ENCODE data around the gene FAM180A.

DNA sequence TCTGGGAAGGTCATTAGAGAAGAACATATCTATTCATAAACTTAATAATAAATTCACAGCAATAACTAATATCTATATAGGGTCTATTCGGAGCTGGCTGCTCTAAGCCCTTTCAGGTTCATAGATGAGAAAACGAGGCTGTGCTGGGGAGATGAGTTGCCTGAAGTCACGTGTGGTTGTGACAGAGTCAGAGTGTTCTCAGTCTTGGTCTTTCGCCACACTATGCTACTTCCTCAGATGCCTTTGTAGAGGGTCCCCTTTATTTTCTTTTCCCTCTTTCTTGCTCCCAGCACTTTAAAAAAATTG, 43.7 kb upstream of the FAM180A start:
- TF ChIP-seq, protein P1, sequence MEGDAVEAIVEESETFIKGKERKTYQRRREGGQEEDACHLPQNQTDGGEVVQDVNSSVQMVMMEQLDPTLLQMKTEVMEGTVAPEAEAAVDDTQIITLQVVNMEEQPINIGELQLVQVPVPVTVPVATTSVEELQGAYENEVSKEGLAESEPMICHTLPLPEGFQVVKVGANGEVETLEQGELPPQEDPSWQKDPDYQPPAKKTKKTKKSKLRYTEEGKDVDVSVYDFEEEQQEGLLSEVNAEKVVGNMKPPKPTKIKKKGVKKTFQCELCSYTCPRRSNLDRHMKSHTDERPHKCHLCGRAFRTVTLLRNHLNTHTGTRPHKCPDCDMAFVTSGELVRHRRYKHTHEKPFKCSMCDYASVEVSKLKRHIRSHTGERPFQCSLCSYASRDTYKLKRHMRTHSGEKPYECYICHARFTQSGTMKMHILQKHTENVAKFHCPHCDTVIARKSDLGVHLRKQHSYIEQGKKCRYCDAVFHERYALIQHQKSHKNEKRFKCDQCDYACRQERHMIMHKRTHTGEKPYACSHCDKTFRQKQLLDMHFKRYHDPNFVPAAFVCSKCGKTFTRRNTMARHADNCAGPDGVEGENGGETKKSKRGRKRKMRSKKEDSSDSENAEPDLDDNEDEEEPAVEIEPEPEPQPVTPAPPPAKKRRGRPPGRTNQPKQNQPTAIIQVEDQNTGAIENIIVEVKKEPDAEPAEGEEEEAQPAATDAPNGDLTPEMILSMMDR (IDR thresholded peaks at IDR 0.05), result no peak
- TF ChIP-seq POLR2AphosphoS5 (IDR thresholded peaks at IDR 0.05) (no peak), POLR2A (IDR thresholded peaks at IDR 0.05; ENCODE audit: low read depth) (no peak), EP300 (IDR thresholded peaks at IDR 0.05) (no peak)

Measured in esophagus muscularis mucosa (tissue), 4 donors.